ENCODE measurements around the gene RIF1.

Gene RIF1

GRCh38 chr2:151523850-151524249, 114.1 kb downstream of the RIF1 start:
- ChIA-PET CTCF (no interaction called here), POLR2A (no interaction called here)
- peak; percentile 2 for DNase-seq (ENCODE audit: low read depth, low spot score)
- H3K4me3 ChIP-seq (ENCODE audit: low read depth, low read length): no peak overlapping the region
- no peak for TF ChIP-seq CTCF (IDR thresholded peaks at IDR 0.05; ENCODE audit: insufficient read depth, low read length, missing control alignments)

GRCh38 chr2:151525821-151526373, 116.2 kb downstream of the RIF1 start:
- POLR2A ChIA-PET: no interaction called here
- no peak for TF ChIP-seq CTCF (IDR thresholded peaks at IDR 0.05; ENCODE audit: insufficient read depth, low read length, missing control alignments)
- no peak for DNase-seq (ENCODE audit: low read depth, low spot score)
- no peak overlapping the region for H3K4me3 ChIP-seq (ENCODE audit: low read depth, low read length)
- CTCF ChIA-PET: no interaction called here

GRCh38 chr2:151526572-151527090, 116.9 kb downstream of the RIF1 start:
- CTCF ChIA-PET: no interaction called here
- POLR2A ChIA-PET: no interaction called here
- no peak for TF ChIP-seq CTCF (IDR thresholded peaks at IDR 0.05; ENCODE audit: insufficient read depth, low read length, missing control alignments)
- H3K4me3 ChIP-seq (ENCODE audit: low read depth, low read length): no peak overlapping the region
- no peak for DNase-seq (ENCODE audit: low read depth, low spot score)
